GM03348 (cell line): ENCODE measurements around the gene NUBPL.
"Not testable (repeated sequence)": the region's sequence is repeated elsewhere in the genome, so short reads cannot be mapped to it uniquely, and the experiment has no call there.

Source experiments
- DNase-seq: peaks from one replicate; pipeline ENCODE4 v3.0.0; 2012; ENCODE audit warnings: low spot score

The NUBPL gene

DNA sequence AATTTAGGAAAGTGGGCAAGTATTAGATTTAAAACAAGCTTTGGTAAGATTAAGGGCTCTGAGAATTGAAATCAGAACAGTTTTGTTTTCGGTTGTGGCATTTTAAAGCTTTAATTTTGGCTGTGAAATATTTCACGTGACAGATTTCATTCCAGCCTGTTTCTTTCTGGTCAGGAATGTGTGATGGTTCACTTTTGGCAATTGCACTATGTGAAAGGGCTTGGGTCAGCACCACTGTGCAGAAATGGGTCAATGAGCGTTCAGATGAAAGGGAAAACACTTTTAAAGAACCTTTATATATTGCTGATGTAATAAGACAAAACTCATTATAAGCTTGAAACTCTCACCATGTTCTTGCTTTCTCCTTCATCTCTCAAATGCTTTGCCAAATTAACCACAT is 17.1 kb downstream of the NUBPL start:
- DNase-seq, result peak; percentile 44

DNA sequence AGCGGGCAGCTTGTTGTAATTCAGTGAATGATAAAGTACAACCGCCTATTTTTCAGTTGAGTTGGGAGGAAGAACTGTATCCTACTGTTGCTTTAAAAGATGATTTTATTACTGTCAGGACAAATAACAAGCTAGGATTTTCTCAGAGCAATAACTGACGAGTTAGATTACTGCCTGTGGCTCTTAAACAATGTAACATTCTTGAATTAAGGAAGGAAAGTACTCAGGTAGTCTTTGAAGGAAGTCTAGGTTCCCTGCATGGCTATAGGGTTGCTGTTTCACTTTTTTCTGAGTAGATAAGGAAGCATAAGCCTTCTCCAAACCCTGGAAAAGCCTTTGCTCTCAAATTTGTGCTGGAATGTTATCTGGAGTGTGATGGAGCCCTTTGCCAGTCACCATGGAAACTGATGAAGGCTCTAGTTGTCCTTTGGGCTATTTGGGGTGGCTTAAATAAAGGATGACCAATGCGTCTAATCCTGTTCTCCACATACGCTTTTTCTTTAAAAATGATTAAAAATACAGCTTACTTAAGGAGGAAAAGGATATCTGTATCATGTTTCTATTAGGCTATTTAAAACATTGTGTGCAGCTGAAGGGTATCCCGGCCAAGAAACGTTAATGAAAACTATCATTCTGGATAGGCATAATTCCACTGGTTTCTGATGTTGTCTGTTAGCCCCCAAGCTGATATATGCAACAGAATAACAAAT is 17.7 kb downstream of the NUBPL start:
- DNase-seq, result no peak

DNA sequence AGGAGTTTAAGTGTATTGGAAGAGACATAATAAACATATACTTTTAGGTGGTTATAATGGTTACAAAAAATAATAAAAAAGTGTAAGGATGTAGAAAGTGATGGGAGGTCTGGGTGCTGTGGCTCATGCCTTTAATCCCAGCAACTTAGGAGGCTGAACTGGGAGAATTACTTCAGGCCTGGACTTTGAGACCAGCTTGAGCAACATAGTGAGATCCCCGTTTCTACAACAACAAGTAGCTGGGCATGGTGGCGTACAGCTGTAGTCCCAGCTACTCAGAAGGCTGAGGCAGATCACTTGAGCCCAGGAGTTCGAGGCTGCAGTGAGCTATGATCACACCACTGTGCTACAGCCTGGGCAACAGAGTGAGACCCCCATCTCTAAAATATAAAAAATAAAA is 19.0 kb downstream of the NUBPL start:
- no peak for DNase-seq

DNA sequence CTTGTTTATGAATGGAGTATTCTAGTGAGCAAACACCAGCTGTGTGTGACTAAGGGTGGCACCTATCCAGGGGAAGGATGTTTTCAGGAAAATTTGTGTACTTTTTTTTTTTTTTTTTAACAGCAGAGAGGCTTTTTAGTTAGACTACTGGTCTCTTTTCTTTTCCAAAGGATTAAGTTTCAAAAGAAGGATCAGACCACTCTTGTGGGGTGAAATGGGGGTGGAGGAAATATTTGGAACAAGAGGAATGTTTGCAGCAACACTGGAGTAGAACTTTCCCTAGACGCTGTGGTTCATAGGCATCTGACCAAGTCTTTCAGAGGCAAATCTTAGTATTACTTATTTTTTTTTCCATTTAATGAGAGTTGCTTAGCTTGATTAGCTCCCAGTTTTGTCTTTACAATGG is 21.1 kb downstream of the NUBPL start:
- DNase-seq, result peak; percentile 41

DNA sequence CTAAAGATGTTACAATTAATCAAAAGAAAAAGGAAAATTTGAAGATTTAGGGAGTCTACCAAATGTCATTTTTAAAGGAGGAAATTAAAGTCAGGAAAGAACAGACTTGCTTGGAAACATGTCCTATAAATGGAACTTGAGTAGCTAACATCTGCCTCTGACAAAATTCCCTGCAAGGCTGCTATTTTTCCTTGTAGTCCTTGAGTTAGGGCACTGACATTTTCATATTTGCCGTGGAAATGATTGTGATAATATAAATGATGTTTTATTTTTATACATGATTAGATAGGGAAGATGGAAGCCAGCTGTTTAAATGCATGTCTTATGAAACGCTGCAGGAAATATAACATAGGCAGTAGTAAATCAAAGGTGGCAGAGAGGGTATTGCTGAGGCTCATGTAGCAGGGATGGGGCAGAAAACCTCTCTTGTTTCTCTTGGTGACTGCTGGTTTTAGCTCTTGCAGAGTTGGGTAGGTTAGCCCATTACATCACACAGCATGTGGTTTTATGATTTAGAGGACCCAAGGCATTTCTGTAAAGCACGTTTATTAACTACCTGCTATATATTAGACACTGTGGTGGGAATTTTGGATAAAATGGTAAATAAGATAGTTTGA is 21.7 kb downstream of the NUBPL start:
- no peak for DNase-seq

DNA sequence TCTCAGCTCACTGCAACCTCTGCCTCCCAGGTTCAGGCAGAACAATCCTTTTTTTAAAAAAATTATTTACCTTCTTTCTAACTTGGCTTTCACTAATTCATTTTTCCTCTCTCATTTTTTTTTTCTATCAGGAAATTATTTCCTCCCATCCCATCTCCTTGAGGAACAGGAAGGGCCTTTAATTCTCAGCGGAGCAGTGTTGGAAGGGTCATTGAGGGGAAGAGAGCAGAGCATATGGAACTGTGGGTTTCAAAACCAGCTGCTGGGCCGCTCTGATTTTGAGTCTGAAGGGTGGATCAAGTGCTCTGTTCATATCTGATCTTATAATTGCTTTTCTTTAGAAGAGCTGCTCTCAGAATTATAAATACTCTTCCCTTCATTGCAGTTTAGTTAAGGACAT is 29.0 kb downstream of the NUBPL start:
- no peak for DNase-seq

DNA sequence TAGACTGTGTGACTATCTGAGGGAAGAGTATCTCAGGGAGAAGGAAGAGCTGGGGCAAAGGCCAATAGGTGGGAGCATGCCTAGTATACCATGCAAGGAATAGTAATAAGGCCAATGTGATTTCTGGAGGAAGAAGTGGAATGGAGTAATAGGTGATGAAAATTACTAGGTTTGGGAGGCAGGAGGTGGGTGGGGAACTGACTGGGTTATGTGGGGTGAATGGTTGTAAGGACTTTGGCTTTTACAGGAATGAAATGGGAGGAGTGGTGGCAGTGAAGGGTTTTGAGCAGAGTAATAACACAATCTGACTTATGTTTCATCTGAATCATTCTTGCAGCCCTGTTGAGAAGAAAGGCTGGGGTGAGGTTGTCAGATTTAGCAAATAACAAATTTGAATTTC is 30.9 kb downstream of the NUBPL start:
- no peak for DNase-seq

DNA sequence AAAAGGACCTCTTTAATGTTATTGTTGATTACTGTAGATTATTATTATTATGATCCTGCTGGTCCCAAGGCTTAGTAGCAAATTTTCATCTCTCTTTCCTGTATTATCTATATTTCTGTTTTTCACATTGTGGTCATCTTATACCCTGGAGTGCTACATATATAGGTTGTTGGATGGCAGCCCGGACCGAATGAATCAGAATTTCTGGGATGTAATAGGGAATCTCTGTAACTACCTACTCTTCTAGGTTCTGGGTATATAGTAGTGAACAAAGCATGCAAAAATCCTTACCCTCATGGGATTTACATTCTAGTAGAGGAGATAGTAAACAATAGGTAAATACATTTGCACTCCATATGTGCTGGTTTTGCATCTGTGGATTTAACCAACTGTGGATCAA is 31.4 kb downstream of the NUBPL start:
- no peak for DNase-seq

DNA sequence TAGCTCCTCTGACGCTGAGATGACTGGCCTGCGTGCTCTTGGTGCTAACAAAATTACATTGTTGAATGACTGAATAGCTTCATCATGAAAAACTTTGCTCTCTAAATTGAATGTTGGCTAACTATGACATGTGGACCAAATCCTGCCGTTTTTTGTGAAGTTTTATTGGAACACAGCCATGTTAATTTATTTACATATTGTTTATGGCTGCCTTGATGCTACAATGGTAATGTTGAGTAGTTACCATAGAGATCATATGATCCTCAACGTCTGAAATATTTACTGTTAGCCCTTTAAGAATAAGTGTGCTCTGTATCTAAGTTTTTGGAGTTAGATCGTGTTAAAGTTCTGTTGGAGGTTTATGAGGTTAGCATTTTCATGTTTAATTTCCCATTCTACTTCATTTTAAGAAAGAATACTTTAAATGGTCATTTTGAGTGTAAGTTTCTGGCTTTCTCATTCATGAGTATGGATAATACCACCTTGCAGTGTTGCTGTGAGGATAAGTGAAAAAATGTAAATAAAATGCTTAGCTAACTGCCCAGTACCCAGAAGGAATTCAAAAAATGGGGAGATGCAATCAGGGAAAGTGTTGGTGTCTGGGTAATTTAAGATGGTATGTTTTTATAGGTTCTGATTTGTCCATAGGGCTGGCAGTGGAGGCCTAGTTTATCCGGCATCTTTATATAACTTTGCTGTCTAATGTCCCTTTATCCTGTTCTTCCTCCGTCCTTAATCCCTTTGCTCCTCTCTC is 35.3 kb downstream of the NUBPL start:
- no peak for DNase-seq

DNA sequence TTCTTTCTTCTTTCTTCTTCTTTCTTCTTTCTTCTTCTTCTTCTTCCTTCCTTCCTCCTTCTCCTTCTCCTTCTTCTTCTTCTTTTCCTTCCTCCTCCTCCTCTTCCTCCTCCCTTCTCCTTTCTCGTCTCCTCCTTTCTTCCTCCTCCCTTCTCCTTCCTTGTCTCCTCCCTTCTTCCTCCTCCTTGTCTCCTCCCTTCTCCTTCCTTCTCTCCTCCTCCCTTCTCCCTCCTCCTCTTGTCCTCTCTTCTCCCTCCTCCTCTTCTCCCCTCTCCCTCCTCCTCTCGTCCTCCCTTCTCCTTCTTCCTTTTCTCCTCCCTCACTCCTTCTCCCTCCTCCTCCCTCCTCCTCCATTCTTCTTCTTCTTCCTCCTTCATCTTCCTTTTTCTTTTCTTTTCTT is 44.5 kb downstream of the NUBPL start:
- no peak for DNase-seq

DNA sequence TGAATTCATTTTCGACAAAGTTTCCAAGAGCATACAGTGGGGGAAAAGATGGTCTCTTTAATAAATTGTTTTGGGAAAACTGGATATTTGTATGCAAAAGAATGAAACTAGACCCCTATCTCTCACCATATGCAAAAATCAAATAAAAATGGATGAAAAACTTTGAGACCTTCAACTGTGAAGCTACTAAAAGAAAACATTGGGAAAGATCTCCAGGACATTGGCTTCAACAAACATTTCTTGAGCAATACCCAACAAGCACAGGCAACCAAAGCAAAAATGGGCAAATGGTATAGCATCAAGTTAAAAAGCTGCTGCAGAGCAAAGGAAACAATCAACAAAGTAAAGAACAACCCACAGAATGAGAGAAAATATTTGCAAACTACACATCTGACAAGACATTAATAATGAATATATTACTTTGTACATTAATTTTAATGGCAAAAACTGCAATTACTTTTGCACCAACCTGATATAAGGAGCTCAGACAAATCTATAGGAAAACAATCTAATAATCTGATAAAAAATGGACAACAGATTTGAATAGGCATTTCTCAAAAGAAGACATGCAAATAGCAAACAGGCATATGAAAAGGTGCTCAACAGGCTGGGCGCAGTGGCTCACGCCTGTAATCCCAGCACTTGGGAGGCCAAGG is 50.7 kb downstream of the NUBPL start:
- DNase-seq, result no peak

DNA sequence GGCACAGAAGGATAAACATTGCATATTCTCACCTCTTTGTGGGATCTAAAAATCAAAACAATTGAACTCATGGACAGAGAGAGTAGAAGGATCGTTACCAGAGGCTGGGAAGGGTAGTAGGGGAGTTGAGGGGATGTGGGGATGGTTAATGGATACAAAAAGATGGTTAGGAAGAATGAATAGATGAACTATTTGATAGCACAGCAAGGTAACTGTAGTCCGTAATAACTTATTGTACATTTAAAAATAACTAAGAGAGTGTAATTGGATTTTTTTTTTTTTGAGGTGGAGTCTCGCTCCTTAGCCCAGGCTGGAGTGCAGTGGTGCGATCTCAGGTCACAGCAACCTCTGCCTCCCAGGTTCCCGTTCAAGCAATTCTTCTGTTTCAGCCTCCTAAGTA is 52.0 kb downstream of the NUBPL start:
- no peak for DNase-seq

DNA sequence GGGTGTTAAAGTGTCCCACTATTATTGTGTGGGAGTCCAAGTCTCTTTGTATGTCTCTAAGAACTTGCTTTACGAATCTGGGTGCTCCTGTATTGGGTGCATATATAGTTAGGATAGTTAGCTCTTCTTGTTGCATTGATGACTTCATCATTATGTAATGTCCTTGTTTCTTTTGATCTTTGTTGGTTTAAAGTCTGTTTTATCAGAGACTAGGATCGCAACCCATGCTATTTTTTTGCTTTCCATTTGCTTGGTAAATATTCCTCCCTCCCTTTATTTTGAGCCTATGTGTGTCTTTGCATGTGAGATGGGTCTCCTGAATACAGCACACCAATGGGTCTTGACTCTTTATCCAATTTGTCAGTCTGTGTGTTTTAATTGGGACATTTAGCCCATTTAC is 57.7 kb downstream of the NUBPL start:
- DNase-seq, result not testable (repeated sequence)

DNA sequence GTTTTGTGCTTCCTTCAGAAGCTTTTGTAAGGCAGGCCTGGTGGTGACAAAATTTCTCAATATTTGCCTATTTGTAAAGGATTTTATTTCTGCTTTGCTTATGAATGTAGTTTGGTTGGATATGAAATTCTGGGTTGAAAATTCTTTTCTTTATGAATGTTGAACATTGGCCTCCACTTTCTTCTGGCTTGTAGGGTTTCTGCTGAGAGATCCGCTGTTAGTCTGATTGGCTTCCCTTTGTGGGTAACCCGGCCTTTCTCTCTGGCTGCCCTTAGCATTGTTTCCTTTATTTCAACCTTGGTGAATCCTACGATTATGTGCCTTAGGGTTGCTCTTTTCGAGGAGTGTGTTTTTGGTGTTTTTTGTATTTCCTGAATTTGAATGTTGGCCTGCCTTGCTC is 58.2 kb downstream of the NUBPL start:
- no peak for DNase-seq

DNA sequence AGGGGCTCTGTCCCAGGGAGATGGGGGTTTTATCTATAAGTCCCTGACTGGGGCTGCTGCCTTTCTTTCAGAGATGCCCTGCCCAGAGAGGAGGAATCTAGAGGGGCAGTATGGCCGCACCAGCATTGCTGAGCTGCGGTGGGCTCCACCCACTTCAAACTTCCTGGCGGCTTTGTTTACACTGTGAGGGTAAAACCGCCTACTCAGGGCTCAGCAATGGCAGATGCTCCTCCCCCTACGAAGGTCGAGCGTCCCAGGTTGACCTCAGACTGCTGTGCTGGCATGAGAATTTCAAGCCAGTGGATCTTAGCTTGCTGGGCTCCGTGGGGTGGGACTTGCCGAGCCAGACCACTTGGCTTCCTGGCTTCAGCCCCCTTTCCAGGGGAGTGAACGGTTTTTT is 59.7 kb downstream of the NUBPL start:
- DNase-seq, result not testable (repeated sequence)

DNA sequence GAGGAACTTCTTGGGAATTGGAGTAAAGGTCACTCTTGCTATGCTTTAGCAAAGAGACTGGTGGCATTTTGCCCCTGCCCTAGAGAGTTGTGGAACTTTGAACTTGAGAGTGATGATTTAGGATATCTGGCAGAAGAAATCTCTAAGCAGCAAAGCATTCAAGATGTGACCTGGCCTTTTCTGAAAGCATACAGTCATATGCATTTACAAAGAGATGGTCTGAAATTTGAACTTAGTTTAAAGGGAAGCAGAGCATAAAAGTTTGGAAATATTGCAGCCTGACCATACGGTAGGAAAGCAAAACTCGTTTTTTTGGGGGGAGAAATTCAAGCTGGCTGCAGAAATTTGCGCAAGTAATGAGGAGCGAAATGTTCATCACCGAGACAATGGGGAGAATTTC is 60.9 kb downstream of the NUBPL start:
- DNase-seq, result no peak

DNA sequence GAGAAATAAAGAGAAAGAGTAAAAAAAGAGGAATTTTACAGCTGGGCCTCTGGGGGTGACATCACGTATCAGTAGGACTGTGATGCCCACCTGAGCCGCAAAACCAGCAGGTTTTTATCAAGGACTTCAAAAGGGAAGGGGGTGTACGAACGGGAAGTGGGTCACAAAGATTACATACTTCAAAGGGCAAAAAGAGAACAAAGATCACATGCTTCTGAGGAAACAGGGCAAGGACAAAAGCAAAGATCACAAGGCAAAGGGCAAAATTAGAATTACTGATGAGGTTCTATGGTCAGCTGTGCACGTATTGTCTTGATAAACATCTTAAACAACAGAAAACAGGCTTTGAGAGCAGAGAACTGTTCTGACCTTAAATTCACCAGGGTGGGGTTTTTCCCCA is 91.7 kb downstream of the NUBPL start:
- not testable (repeated sequence) for DNase-seq

DNA sequence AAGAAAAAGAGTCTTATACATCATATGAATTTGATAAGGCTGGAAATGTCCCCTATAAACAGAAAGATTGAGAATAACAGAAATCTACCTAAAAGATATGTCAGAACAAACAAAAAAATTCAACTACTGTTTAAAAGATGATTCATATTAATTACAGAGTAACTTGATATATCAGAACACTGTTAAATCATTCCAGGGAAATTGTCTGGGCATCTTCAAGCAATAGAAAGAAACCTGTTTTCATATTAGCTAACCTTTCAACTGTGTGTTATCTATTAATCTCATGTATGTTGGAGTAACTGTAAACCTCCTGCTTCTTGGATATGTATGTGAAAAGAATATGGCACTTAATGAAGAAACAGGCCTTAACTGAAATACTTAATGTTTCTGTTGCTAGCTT is 96.7 kb downstream of the NUBPL start:
- no peak for DNase-seq

DNA sequence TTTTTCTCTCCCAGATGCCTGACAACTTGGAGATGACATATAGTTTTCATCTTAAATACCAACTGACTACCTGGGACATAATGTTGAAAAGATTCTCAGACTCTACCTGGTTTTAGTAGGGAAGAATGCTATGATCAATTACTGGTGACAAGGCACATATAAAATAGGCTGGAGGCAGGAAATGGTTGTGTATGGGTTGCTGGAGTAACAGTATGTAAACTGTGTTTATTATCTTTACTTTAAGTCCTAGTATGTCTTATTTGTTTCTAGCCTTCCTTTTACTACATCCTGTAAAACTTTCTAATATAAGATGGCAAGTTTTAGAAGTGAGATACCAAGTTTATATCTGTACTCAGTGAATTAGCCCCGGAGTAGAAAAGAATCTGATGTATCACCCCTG is 98.1 kb downstream of the NUBPL start:
- DNase-seq, result no peak

DNA sequence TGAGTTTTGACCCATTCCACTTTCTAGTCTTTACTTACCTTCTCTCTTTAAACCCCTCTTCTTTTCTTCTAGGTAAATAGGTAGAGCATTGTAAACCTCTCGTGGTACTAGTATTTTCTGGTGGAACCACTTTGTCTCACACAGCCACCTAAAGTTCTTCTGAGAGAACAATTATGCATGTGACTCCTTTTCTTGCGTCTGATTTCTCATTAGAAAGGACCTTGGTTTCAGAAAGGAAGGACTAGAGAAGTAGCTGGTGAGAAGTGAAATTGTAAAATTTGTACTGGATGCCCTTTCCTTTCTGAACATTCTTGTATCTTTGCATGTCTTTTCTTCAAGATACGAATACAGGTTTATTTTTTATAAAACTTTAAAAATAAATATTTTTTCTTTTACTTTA is 99.0 kb downstream of the NUBPL start:
- no peak for DNase-seq

DNA sequence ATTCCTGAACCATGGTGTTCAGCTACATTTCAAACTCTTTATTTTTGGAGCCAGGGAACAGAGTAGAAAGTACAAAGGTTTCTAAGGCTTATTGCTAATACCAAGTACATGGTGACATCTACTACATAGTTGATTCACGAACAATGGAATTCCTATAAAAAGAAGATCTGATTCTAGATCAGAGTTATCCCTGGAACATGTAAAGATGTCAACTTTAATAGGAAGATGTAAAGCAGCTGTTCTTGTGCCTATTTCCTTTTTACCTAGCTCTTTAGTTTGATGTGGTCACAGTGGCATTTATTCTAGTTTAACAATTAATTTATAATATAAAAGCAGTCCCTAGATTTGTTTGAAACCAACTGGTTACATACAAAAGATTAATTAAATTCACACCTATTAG is 99.5 kb downstream of the NUBPL start:
- no peak for DNase-seq

DNA sequence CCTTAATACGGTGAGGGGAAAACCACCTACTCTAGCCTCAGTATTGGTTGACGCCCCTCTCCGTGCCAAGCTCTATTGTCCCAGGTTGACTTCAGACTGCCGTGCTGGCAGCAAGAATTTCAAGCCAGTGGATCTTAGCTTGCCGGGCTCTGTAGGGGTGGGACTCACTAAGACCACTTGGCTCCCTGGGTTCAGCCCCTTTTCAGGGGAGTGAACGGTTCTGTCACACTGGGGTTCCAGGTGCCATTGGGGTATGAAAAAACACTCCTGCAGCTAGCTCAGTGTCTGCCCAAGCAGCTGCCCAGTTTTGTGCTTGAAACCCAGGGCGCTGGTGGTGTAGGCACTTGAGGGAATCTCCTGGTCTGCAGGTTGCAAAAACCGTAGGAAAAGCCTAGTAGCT is 107.1 kb downstream of the NUBPL start:
- no peak for DNase-seq

DNA sequence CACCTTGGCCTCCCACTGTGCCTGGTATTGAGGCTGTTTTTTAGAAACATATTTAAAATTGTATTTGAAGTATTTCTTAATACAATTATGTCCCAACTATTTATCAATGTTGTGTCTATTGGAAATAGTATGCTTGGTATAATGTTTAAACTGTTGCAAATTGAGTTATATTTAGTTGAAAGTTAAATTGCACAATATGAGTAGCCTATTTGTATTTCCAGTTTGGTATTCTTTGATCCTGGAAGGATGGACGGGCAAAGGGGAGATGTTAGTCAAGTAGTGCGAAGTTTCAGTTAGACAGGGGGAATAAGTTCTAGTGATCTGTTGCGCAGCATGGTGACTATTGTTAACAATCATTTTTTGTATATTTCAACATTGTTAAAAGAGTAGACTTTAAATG is 111.5 kb downstream of the NUBPL start:
- DNase-seq, result no peak
